ENCODE data around the gene NDST1.

- TF ChIP-seq POLR2A (IDR thresholded peaks at IDR 0.05) (no peak), CTCF (IDR thresholded peaks at IDR 0.05) (peak; percentile 74 to 81 (median 78))
Observed at GRCh38 chr5:150458802-150459557, 49.0 kb upstream of the NDST1 start.
